GM12878 (cell line): ENCODE measurements around the gene PPP4R4.

Source experiments
- CTCF ChIP-seq, 3 experiments: IDR thresholded peaks in 2 of 3; conservative IDR thresholded peaks in 1 of 3; 2 replicates each; pipeline ENCODE4 v1.5.1; 2011; ENCODE audit warnings: low read depth in 3 of 3, low read length in 3 of 3, mild to moderate bottlenecking in 3 of 3, control low read depth in 2 of 3, moderate library complexity in 2 of 3, inconsistent platforms in 1 of 3, mixed read lengths in 1 of 3; ENCODE audit not compliant: control insufficient read depth in 2 of 3, insufficient read depth in 1 of 3; ENCODE audit errors: extremely low read depth in 1 of 3
- IRF3 ChIP-seq: fragments of 450-650 bp; IDR thresholded peaks from 2 replicates; pipeline ENCODE4 v1.6.1; 2014; ENCODE audit warnings: mild to moderate bottlenecking
- KAT2A ChIP-seq: conservative IDR thresholded peaks from 2 replicates; pipeline ENCODE4 v1.6.1; 2011; ENCODE audit warnings: low read depth, low read length; ENCODE audit not compliant: control insufficient read depth
- MAX ChIP-seq: IDR thresholded peaks from 2 replicates; pipeline ENCODE4 v1.6.1; 2012; ENCODE audit warnings: low read depth, low read length, improper control_type of control experiment
- PAX8 ChIP-seq: fragments of 450-650 bp; IDR thresholded peaks from 2 replicates; pipeline ENCODE4 v1.6.1; 2017; ENCODE audit warnings: mild to moderate bottlenecking, moderate library complexity
- PBX3 ChIP-seq: IDR thresholded peaks from 2 replicates; pipeline ENCODE4 v1.6.1; 2011; ENCODE audit warnings: mild to moderate bottlenecking, low read depth, low read length, moderate library complexity; ENCODE audit not compliant: insufficient replicate concordance
- POLR2A ChIP-seq: IDR thresholded peaks from 2 replicates; pipeline ENCODE4 v1.6.1; 2011; ENCODE audit warnings: low read depth, mild to moderate bottlenecking, low read length
- POLR2AphosphoS2 ChIP-seq: IDR thresholded peaks from 2 replicates; pipeline ENCODE4 v1.6.1; 2011; ENCODE audit warnings: low read depth, mild to moderate bottlenecking, low read length, improper control_type of control experiment, moderate library complexity
- POLR2AphosphoS5 ChIP-seq: IDR thresholded peaks from 2 replicates; pipeline ENCODE4 v1.6.1; 2011; ENCODE audit warnings: mild to moderate bottlenecking, low read length, inconsistent platforms
- RAD21 ChIP-seq: IDR thresholded peaks from 2 replicates; pipeline ENCODE4 v1.6.1; 2011; ENCODE audit warnings: mild to moderate bottlenecking, low read depth, low read length, moderate library complexity; ENCODE audit not compliant: insufficient read depth
- RCOR1 ChIP-seq: conservative IDR thresholded peaks from 2 replicates; pipeline ENCODE4 v1.6.1; 2012; ENCODE audit warnings: low read depth, low read length, improper control_type of control experiment
- REST ChIP-seq: IDR thresholded peaks from 2 replicates; pipeline ENCODE4 v1.6.1; 2012; ENCODE audit warnings: mild to moderate bottlenecking, low read depth, low read length

- TF ChIP-seq POLR2A = no peak
- no peak for TF ChIP-seq POLR2AphosphoS5
- no peak for TF ChIP-seq REST
- TF ChIP-seq KAT2A = no peak
- no peak for TF ChIP-seq IRF3
- TF ChIP-seq RAD21 = no peak
- no peak for TF ChIP-seq RCOR1
- TF ChIP-seq POLR2AphosphoS2 = no peak
- no peak for TF ChIP-seq MAX
- TF ChIP-seq PAX8 = no peak
- no peak for TF ChIP-seq PBX3
- no peak for TF ChIP-seq CTCF (IDR thresholded peaks at IDR 0.05 in 2 of 3, conservative IDR thresholded peaks at IDR 0.05 in 1 of 3; ENCODE audit: control insufficient read depth in 2 of 3, extremely low read depth in 1 of 3, insufficient read depth in 1 of 3, low read depth in 3 of 3, low read length in 3 of 3)
Observed at GRCh38 chr14:94293578-94293924, 119.4 kb downstream of the PPP4R4 start.
